ENCODE data around the gene EIPR1.

Gene EIPR1

GRCh38 chr2:3329491-3329890 is 48.1 kb downstream of the EIPR1 start:
- no peak for DNase-seq (ENCODE audit: low spot score)
- TF ChIP-seq CTCF (IDR thresholded peaks at IDR 0.05; ENCODE audit: extremely low read depth, missing control alignments), result no peak

GRCh38 chr2:3326871-3327270 is 50.7 kb downstream of the EIPR1 start:
- TF ChIP-seq CTCF (IDR thresholded peaks at IDR 0.05; ENCODE audit: extremely low read depth, missing control alignments), result no peak
- no peak for DNase-seq (ENCODE audit: low spot score)

GRCh38 chr2:3326182-3326537 is 51.5 kb downstream of the EIPR1 start:
- TF ChIP-seq CTCF (IDR thresholded peaks at IDR 0.05; ENCODE audit: extremely low read depth, missing control alignments), result no peak
- DNase-seq (ENCODE audit: low spot score), result no peak

- no peak for DNase-seq (ENCODE audit: low spot score)
Observed at GRCh38 chr2:3325458-3326181, 52.0 kb downstream of the EIPR1 start.

GRCh38 chr2:3324404-3325281 is 53.0 kb downstream of the EIPR1 start:
- DNase-seq (ENCODE audit: low spot score), result no peak
- no peak for TF ChIP-seq CTCF (IDR thresholded peaks at IDR 0.05; ENCODE audit: extremely low read depth, missing control alignments)

More at GRCh38 chr2:3325458-3326181, 52.0 kb downstream of the EIPR1 start:
- no peak for TF ChIP-seq CTCF (IDR thresholded peaks at IDR 0.05; ENCODE audit: extremely low read depth, missing control alignments)

- DNase-seq (ENCODE audit: low spot score), result no peak
- TF ChIP-seq CTCF (IDR thresholded peaks at IDR 0.05; ENCODE audit: extremely low read depth, missing control alignments), result no peak
Observed at GRCh38 chr2:3324036-3324386, 53.6 kb downstream of the EIPR1 start.

GRCh38 chr2:3323360-3324035 is 54.1 kb downstream of the EIPR1 start:
- DNase-seq (ENCODE audit: low spot score), result no peak
- no peak for TF ChIP-seq CTCF (IDR thresholded peaks at IDR 0.05; ENCODE audit: extremely low read depth, missing control alignments)

All from GM20000 (cell line).